GM19239 (cell line): ENCODE measurements around the gene TBC1D16.

Experiments
- DNase-seq: peaks from one replicate; pipeline ENCODE4 v3.0.0; 2011; ENCODE audit warnings: low spot score; ENCODE audit not compliant: insufficient read length
- FAIRE-seq: peaks from 2 replicates; lab custom pipeline; 2011; peaks lifted over from hg19 to GRCh38; lab: Jason Lieb, UNC

Gene TBC1D16

GRCh38 chr17:79955691-79956440 is 79.8 kb downstream of the TBC1D16 start:
- DNase-seq, result no peak
- FAIRE-seq, result no peak

DNA sequence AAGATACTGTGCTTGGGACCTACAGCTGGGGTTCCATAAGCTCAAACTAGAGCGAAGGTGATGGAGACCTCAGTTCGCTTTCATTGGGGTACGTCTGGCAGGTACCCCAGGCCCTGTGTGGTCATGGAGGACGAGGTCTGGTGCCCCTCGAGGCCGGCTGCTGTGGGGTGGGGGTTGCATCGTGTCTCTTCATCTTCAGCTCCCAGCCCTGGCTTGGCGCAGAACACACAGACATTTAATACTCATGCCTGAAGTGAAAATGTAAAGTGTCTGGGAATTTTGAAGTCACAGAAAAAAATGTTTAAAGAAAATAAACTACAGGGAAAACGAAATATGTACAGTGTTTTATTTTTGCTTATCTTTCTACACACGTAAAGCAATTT is 80.5 kb downstream of the TBC1D16 start:
- DNase-seq, result no peak
- no peak for FAIRE-seq

- FAIRE-seq, result no peak
- DNase-seq, result no peak
Observed at GRCh38 chr17:79954281-79955166, 81.1 kb downstream of the TBC1D16 start.

DNA sequence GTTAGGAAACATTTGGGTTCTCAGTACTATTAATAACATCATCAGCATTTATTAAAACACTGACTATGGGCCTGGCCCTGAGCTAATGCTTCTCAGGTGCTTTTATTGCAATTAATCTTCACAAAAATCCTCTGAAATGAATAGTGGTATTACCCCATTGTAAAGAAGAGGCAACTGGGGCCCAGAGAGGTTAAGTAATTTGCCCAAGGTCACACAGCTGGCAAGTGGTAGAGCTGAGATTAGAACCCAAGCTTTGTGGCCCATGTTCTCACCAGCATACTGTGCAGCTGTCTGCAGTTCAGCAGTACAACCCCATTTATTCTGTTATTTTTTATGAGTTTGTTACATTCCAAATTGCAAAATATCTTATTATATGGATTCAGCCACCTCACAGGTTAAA is 82.3 kb downstream of the TBC1D16 start:
- FAIRE-seq, result no peak

GRCh38 chr17:79952901-79953300 is 82.8 kb downstream of the TBC1D16 start:
- FAIRE-seq (no peak), DNase-seq (no peak)

More for the DNA sequence above, 82.3 kb downstream of the TBC1D16 start:
- no peak for DNase-seq

DNA sequence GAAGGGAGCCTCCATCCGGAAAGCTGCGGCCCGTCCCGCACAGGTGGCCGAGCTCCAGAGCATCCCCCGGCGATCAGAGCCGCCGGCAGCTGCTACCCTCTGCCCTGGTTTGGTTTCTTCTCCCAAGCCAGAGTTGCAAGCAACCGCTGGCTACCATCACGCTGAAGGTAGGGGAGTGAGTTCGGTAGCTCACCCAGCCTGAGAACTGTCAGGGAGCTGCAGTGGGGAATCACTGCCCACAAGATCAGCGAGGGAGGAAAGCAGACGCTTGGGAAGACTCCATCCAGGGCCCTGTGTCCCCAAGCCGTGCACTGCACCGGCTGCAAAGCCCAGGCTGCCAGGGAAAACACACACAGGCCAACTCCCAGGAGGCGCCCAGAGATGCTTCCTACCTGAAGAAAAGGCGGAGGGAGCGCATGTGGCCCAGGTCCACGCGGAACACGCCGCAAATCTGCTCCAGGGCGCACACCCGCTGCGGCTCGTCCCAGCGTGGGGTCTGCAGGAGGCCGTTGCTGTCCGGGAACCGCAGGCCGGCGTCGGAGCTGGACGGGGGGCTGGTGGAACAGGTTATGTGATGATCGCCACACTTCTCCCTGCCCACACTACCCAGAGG is 83.3 kb downstream of the TBC1D16 start:
- peak; percentile 1 for DNase-seq
- no peak for FAIRE-seq

DNA sequence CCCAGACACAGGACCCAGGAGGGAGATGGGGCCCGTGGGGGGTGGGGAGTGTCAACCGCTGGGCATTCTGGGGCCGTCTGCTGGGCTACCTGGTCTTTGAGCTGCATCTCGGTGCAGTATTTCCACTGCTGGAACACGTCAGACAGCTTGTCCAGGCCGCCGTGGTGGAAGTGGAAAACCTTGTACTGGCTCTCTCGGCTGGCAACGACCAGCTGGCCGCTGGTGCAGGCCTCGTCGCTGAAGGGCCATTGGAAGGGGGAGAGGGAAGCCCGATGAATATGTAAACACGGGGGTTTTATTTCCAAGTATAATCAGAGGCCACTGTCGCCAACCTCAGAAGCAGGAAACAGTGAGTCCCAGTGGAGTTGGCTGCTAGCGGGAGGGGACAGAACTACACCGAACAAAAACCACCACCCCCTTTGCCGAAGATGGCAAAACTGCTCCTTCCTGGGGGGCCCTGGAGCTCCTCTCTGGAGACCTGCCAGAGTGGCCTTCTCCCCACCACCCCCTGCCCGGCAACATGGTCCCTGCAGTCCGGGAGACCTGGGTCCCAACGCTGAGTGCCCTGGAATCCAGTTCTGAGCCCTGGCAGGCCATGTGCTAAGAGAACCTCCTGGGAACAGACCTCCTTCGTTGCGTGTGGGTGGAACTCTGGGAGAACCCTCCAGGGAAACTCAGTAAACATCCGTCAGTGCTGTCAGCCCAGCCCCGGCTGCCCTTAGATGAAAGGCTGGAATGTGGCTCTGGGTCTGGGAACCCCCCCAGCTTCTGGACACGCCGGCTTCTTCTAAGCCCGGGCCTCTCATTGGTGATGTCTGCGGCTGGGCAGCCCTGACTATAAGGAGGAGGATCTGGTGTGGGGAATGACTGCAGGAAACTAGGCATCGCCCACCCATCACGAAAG is 84.1 kb downstream of the TBC1D16 start:
- DNase-seq (peak; percentile 8), FAIRE-seq (no peak)

- FAIRE-seq, result no peak
- DNase-seq, result no peak
Observed at GRCh38 chr17:79950751-79951150, 84.9 kb downstream of the TBC1D16 start.

GRCh38 chr17:79950306-79950705 is 85.4 kb downstream of the TBC1D16 start:
- DNase-seq (peak; percentile 1), FAIRE-seq (no peak)

GRCh38 chr17:79949656-79950209 is 85.9 kb downstream of the TBC1D16 start:
- DNase-seq (peak; percentile 2), FAIRE-seq (no peak)

GRCh38 chr17:79948945-79949655 is 86.6 kb downstream of the TBC1D16 start:
- FAIRE-seq, result no peak

DNA sequence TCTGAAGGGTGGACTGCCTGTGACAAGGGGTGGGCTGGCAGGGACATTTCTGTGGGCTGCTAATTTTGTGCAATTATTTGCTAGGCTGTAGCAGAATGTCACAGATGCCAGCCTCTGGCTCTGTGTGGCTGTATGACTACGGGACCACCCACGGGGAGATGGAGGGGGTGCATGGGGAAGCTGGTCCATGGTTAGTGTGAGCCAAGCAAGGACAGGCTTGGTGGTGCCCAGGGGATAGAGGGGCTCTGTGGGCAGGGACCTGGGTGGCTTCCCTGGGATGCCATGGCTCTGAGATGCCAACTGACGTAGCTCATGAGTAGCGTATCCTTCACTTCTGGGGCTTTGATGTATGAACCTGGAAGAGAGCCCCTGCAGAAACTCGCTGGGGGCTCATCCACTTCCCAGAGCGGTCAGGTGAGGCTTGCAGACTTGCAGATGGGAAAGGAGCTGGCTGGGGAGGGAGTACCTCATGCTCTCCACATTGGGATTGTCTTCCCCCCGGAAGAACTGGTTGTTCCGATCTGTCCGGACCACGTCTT is 87.2 kb downstream of the TBC1D16 start:
- no peak for FAIRE-seq
- DNase-seq, result peak; percentile 3

More at GRCh38 chr17:79948945-79949655, 86.6 kb downstream of the TBC1D16 start:
- peak; percentile 6 for DNase-seq

DNA sequence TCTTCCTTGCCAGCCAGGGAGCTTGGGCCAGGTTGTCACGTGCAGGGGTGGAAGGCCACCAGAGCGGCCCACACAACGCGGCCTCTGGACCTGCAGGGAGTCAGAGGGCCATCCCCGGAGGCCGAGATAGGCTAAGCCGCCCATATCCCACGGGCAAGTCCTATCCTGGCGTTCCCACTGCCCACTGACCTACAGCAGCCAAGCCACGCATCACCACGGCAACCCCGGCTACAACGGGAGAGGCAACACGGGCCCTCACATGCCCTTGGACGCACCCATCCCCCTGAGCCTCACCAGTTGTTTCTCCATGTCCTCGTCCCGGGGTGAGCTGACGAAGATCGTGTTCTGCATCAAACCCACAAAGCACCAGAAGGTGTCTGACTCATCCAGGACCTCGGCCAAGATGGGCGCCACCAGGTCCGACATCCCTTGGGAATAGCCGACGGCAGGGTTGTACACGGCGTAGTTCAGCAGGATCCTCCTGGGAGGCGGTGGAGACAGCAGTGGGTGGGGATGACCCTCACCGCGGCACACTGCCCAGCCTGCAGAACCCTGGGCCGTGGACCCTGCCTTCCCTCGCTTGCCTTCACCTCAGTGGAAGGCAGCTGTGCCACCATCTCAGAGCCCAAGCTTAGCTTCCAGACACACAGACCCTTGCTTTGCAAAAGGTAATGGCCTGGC is 88.2 kb downstream of the TBC1D16 start:
- DNase-seq (no peak), FAIRE-seq (no peak)

DNA sequence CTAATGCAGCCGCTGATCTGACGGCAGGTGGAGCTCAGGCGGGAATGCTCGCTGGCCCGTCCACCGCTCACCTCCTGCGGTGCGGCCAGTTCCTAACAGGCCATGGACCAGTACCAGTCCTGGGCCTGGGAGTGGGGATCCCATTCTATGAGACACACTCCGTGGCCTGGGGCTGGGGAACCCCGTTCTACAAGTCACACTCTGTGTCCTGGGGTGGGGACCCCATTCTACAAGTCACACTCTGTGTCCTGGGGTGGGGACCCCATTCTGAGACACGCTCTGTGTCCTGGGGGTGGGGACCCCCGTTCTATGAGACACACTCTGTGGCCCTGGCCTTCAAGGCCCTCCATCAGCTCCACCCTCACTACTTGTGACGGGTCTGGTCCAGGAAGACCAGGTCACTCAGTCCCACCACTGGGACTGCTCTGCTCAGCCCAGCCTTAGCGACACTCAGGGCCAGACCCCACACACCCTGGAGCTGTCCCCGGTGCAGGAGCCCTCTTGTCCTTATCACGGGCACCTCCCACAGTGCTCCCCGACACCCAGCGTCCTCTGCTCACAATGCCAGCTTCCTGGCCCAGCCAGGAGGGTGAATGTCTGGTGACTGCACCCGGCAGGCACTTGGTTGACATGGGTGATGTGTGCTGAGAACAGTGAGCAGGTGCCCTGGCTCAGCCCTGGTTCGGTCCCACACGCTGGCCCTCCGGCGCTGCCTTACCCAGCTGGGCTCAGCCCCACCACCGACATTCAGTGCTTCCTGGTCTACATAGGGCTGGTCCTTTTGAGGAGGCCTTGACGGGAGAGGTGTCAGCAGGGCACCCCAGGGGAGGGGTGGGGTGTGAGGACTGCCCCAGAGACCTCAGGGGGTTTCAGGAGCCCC is 89.1 kb downstream of the TBC1D16 start:
- no peak for DNase-seq
- FAIRE-seq, result no peak

GRCh38 chr17:79945591-79946255 is 89.9 kb downstream of the TBC1D16 start:
- no peak for DNase-seq
- no peak for FAIRE-seq

DNA sequence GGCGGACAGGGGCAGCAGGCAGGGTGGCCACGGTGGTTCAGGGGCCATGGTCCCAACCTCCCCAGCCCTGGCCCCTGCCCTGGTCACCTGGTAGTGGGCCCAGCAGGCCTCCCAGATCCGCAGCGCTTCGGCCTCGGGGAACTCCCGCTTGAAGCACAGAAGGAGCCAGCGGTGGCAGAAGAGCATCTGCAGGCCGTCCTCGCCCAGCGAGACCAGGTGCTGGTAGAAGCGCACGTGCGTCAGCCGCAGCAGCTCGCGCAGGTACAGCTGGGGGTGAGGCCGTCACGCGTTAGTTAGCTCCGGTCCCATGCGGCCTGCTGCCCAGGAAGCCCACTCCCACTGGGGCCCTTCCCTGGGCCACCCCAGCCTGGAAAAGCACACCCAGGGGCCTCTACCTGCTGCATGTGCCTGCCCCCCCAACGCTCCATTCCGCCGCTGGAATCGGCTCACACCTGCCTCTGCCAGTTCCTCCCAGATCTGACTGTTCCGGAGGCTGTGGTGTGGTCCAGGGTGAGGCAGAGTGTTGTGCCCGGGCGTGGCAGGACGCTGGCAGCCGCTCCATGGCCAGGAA is 90.8 kb downstream of the TBC1D16 start:
- FAIRE-seq, result no peak
- no peak for DNase-seq
